Transverse colon (tissue), 3 donors: ENCODE results near the gene CD24.

Experiments used
- POLR2A ChIP-seq: fragments of 450-650 bp; IDR thresholded peaks from one replicate; pipeline ENCODE4 v1.6.1; 2016; ENCODE audit warnings: antibody characterized with exemption, mild to moderate bottlenecking, moderate library complexity
- TF ChIP-seq, protein P1 (sequence below), 5 experiments: fragments of 200-600 bp in 3 of 5; fragments of 450-650 bp in 2 of 5; sonication (generic) in 3 of 5; IDR thresholded peaks; 1 replicate in 2 of 5; 2 replicates in 3 of 5; pipeline ENCODE4 v1.5.1; 2016 to 2017; ENCODE audit warnings: antibody characterized with exemption in 5 of 5, inconsistent platforms in 3 of 5, mild to moderate bottlenecking in 2 of 5, moderate library complexity in 1 of 5

- TF ChIP-seq, protein P1, sequence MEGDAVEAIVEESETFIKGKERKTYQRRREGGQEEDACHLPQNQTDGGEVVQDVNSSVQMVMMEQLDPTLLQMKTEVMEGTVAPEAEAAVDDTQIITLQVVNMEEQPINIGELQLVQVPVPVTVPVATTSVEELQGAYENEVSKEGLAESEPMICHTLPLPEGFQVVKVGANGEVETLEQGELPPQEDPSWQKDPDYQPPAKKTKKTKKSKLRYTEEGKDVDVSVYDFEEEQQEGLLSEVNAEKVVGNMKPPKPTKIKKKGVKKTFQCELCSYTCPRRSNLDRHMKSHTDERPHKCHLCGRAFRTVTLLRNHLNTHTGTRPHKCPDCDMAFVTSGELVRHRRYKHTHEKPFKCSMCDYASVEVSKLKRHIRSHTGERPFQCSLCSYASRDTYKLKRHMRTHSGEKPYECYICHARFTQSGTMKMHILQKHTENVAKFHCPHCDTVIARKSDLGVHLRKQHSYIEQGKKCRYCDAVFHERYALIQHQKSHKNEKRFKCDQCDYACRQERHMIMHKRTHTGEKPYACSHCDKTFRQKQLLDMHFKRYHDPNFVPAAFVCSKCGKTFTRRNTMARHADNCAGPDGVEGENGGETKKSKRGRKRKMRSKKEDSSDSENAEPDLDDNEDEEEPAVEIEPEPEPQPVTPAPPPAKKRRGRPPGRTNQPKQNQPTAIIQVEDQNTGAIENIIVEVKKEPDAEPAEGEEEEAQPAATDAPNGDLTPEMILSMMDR (IDR thresholded peaks at IDR 0.05), result no peak
- no peak for TF ChIP-seq POLR2A
Observed at GRCh38 chr6:106988664-106989063, 14.1 kb upstream of the CD24 start.
